ENCODE results near the gene SIDT1.
"Not testable (repeated sequence)": the region's sequence is repeated elsewhere in the genome, so short reads cannot be mapped to it uniquely, and the experiment has no call there.

Gene SIDT1

GRCh38 chr3:113600418-113601182 lies 68.2 kb downstream of the SIDT1 start:
- no peak for FAIRE-seq

DNA sequence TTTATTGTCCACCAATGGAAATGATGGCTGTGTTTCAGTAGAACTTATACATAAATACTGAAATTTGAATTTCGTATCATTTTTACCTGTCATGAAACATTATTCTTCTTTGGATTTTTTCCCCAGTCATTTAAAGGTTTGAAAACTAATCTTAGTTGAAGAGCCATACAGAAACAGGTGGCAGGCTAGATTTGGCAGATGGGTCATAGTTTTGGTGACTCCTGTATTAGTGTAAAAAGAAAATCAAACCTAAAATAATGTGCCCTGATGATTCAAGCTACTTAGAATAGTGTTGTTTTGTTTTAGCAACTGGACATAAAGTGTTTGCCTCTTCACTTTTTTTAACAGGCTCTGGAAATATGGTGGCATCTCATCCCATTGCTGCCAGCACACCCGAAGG lies 68.9 kb downstream of the SIDT1 start:
- FAIRE-seq, result no peak

GRCh38 chr3:113602256-113602655 lies 69.9 kb downstream of the SIDT1 start:
- no peak for FAIRE-seq

- no peak for FAIRE-seq
Measured at GRCh38 chr3:113602836-113603235, 70.5 kb downstream of the SIDT1 start.

GRCh38 chr3:113606539-113607218 lies 74.3 kb downstream of the SIDT1 start:
- no peak for FAIRE-seq

- no peak for FAIRE-seq
Measured at GRCh38 chr3:113607219-113607596, 74.9 kb downstream of the SIDT1 start.

GRCh38 chr3:113614402-113614801 lies 82.0 kb downstream of the SIDT1 start:
- no peak for FAIRE-seq

GRCh38 chr3:113615976-113616375 lies 83.6 kb downstream of the SIDT1 start:
- FAIRE-seq, result no peak

DNA sequence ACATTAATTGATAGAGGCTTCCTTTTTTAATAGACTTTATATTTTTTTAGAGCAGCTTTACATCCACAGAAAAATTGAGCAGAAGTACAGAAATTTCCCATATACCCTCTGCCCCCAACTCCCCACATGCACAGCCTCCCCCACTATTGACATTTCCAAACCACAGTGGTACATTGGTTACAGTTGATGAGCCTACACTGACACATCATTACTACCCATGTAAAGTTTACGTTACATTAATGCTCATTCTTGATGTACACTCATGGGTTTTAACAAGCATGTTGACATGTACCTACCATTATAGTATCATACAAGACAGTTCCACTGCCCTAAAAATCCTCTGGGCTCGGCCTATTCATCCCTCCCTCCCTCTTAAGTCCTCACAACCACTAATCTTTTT lies 85.4 kb downstream of the SIDT1 start:
- no peak for FAIRE-seq

GRCh38 chr3:113620091-113620490 lies 87.7 kb downstream of the SIDT1 start:
- no peak for FAIRE-seq

GRCh38 chr3:113623324-113623723 lies 91.0 kb downstream of the SIDT1 start:
- no peak for FAIRE-seq

DNA sequence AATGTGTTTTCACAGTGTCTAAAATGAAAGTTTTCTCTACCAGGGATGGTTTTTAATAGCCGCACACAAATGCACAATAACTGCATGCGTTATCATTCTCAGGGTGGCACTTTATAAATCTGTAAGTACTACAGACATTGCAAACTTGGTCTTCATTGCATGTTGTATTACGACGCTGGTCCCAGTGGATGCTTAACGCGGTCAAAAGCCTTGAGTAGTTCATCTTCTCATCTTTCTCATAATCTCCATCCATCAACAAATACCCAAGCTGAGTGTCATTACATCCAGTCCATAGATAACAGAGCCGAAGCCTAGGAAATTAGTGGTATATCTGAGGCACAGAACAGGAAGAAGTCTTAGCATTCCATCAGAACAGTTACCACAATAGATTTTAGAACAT lies 91.5 kb downstream of the SIDT1 start:
- FAIRE-seq, result no peak

DNA sequence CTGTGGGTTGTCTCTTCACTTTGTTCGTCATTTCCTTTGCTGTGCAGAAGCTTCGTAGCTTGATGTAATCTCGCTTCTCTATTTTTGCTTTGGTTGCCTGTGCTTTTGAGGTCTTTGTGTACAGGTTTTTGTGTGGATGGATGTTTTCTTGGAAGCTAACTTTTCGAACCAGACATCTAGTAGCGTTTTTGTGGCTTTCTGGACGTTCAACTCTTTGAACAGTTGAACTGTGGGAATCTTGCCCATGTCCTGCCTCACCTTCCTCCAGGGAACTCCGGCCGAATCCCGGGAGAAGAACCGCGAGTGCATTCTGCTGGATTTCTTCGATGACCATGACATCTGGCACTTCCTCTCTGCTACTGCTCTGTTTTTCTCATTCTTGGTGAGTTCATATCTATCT lies 93.5 kb downstream of the SIDT1 start:
- FAIRE-seq, result no peak

- no peak for FAIRE-seq
Measured at GRCh38 chr3:113626503-113627371, 94.4 kb downstream of the SIDT1 start.

DNA sequence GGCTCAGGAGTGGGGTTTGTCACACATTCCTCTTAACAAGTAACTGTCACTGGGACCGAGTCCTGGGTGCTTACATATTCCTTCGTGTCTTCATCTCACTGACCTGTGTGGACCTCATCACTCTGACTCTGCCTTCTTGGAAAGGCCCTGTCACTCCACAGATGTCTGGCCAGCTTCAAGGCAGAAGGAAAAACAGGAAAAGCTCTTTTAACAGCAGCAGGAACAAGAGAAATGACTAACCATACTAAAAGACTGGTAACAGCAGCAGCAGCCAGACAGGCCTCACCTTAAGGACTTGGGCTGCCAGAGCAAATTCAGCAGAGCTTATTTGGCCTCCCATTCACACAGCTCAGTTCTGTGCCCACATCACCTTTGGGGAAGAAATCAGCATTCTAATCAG lies 96.0 kb downstream of the SIDT1 start:
- no peak for FAIRE-seq

- FAIRE-seq, result no peak
Measured at GRCh38 chr3:113628788-113629187, 96.4 kb downstream of the SIDT1 start.

DNA sequence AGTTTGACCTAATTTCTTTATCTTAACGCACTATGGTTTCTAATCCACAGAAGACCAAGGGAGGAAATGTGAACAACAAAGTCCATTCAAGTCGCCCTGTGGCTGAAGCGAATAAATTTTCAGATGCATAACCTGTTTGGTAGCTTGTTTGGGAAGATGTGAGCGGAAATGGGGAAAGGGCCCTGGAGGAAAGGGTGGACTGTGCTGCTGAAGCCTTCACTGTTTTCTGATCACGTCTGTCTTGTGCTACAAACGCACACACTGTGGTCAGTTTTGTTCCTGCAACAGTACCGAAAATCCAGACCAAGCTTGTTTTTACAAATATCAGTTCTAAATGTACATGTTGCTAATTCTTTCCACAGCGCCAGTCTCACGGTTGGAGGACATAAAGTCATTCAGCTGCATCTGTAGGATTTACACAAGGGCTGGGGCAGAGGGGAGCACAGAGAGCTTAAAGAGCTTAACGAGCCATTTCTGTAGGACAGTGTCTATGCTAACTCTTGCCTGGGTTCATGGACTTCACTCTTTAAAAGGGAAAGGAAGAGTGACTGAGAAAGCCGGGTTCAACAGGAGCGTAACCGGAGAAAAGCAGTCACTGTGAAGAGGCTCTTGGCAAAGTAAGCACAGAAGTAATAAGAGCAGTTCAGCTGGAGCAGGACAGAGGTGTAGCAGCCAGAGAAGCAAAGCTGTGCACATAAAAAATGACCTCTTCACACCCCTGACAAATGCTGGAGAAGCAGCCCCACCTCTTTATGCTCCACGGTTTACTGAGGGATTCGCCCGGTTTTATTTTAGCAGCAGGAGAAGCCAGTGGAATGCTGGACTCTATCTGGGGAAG lies 97.4 kb downstream of the SIDT1 start:
- FAIRE-seq, result no peak

DNA sequence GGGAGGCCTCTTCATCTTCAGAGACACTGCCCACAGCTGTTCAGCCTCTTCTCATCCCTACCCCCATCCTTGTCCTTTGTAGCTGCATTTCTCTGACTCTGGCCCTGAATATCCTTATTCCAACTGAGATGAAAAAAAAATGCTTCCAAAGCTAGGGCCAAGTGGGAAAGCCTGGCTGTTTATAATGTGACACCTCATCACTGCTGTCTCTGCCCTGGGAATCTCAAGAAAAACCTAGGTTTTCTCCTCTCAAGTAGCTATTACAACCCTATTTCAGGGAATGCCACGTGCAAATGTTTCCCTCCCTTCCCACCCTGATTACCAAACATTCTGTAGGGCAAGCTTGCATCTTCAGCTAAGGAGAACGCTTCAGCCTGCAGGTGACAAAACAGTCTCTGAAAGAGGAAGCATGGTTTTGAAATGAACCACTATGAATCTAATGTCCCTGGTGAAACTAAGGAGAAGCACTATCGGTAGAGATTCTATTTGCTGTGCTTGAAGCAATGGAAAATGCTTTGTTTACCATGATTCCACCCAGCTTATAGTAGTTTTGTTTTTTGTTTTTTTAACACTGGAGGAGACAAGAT lies 98.7 kb downstream of the SIDT1 start:
- FAIRE-seq, result no peak

GRCh38 chr3:113631573-113631972 lies 99.2 kb downstream of the SIDT1 start:
- FAIRE-seq, result no peak

- no peak for FAIRE-seq
Measured at GRCh38 chr3:113634782-113635474, 102.6 kb downstream of the SIDT1 start.

- FAIRE-seq, result not testable (repeated sequence)
Measured at GRCh38 chr3:113636034-113636433, 103.7 kb downstream of the SIDT1 start.

- no peak for FAIRE-seq
Measured at GRCh38 chr3:113637756-113638155, 105.4 kb downstream of the SIDT1 start.

Data from TTC549 (cell line).